Measurements from ENCODE around the gene ZNF296. TPM values are rescaled to one million over a fixed set of nuclear protein-coding genes. Genes with fewer than 3 reads are reported as not detected.

The ZNF296 gene
- total RNA-seq, 1 experiment from 2014 or later = 9.2 TPM

GRCh38 chr19:45114116-45114515, 37.8 kb upstream of the ZNF296 start:
- no peaks in the 10 kb centered on the region for H3K9me2 ChIP-seq (ENCODE audit: insufficient read depth)
- peaks cover 91% of the 10 kb centered on the region for H3K79me2 ChIP-seq (ENCODE audit: insufficient read depth, low read length)
- H3K9me3 ChIP-seq (ENCODE audit: control insufficient read depth in 1 of 2, insufficient read depth in 1 of 2, low read depth in 1 of 2, low read length in 2 of 2) = no peaks in the 10 kb centered on the region
- H4K20me1 ChIP-seq (ENCODE audit: insufficient read depth) = 0 out of 2 replicates have a peak, but pooled peaks cover under 1% of the 10 kb centered on the region
- intact Hi-C loops (cut with micrococcal nuclease) = no loop called here
- ATAC-seq (no peak), DNase-seq (ENCODE audit: low read depth, low spot score) (no peak)
- ChIA-PET CTCF (no interaction called here), POLR2A (no interaction called here), RAD21 (ENCODE audit: low non-redundant PET in 1 of 2, low total read pairs in 2 of 2, uncharacterized antibody in 2 of 2, unreplicated experiment in 2 of 2) (no interaction called here)
- H3K27me3 ChIP-seq (ENCODE audit: insufficient read depth, low read length) = no peaks in the 10 kb centered on the region
- no TSS peak for BruUV-seq (replicated peaks)
- no peak overlapping the region for H3K9ac ChIP-seq (ENCODE audit: low read length)
- H3K4me3 ChIP-seq (replicated peaks in 1 of 2; ENCODE audit: low read depth in 1 of 2, low read length in 2 of 2) = no peak overlapping the region
- TF ChIP-seq ZFX (IDR thresholded peaks at IDR 0.05) (no peak), RAD21 (IDR thresholded peaks at IDR 0.05; ENCODE audit: low read depth) (no peak), ELF1 (IDR thresholded peaks at IDR 0.05; ENCODE audit: borderline replicate concordance, low read depth) (no peak), SP1 (IDR thresholded peaks at IDR 0.05; ENCODE audit: low read depth) (no peak), SRF (IDR thresholded peaks at IDR 0.05; ENCODE audit: low read depth) (no peak), EZH2 (IDR thresholded peaks at IDR 0.05) (no peak), EGR1 (IDR thresholded peaks at IDR 0.05; ENCODE audit: low read depth) (no peak), ZBTB33 (IDR thresholded peaks at IDR 0.05; ENCODE audit: extremely low read depth, insufficient replicate concordance, low read length) (no peak), CTCF (IDR thresholded peaks at IDR 0.05 in 2 of 3, conservative IDR thresholded peaks at IDR 0.05 in 1 of 3; ENCODE audit: borderline replicate concordance in 1 of 3, insufficient read depth in 1 of 3, low read depth in 2 of 3, low read length in 2 of 3) (no peak), REST (IDR thresholded peaks at IDR 0.05; ENCODE audit: low read depth) (no peak), FOSL1 (IDR thresholded peaks at IDR 0.05; ENCODE audit: low read depth) (no peak), SIN3A (IDR thresholded peaks at IDR 0.05; ENCODE audit: low read depth) (no peak), MAX (IDR thresholded peaks at IDR 0.05) (no peak), JUND (IDR thresholded peaks at IDR 0.05) (no peak)
- no peak overlapping the region for H3K4me2 ChIP-seq (ENCODE audit: low read length)
- no peak overlapping the region for H2AFZ ChIP-seq (ENCODE audit: low read depth, low read length, poor library complexity, severe bottlenecking)
- no peaks in the 10 kb centered on the region for H3K36me3 ChIP-seq (ENCODE audit: control insufficient read depth in 1 of 2, insufficient read depth in 2 of 2, low read length in 2 of 2)
- H3K27ac ChIP-seq (ENCODE audit: low read depth, low read length) = no peak overlapping the region
- H3K4me1 ChIP-seq (ENCODE audit: control insufficient read depth in 1 of 2, insufficient read depth in 2 of 2, low read length in 2 of 2) = peaks cover 4 to 13% of the 10 kb centered on the region in 2 experiments; a peak in 1 of 4 replicates

All from HCT116 (cell line).